ENCODE data around the gene CLEC17A.

The CLEC17A gene

DNA sequence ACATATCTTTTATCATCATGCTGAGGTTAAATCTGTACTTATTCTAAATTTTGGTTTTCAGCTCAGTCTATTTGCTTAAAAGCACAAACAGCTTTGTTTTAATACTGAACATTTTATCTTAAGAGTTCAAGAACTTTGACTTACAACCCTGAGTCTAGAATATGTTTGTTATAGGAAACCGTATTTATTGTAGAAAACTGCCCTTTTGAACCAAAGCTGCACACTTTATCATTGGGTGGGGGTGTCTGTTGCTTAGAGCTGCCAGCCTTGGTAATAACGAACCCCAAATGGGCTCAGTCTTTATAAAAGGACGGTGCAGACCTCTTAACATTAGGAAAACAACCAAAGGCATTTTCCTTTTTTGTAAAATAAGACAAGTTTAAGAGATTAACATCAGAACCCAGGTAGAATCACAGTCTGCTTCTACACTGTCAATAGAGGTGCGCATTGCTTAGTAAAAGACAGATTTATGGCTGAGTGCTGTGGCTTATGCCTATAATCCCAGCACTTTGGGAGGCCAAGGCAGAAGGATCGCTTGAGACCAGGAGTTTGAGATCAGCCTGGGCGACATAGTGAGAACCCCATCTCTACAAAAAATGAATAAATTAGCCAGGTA lies 77.1 kb downstream of the CLEC17A start:
- DNase-seq = no peak

DNA sequence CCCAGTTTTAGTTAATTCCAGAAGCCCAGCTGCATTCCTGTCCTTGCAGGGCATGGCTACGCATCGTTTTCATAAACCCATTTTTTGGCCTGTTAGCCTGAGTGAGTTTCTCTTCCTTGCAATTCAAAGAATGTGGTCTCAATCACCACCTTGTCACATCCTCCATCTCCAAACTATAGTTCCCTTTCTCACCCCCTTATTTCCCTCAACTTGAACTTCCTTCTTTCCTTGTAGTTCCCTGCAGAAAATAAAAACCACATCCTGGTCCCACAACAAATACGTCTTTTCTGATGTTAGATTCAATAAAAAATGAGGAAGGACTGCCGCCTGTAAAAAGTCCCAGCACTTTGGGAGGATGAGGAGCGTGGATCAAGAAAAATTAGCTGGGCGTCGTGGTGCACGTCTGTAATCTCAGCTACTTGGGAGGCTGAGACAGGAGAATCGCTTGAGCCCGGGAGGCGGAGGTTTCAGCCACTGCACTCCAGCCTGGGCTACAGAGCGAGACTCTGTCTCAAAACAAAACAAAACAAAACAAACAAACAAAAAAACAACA lies 78.6 kb downstream of the CLEC17A start:
- DNase-seq = no peak
